Measurements from ENCODE around the gene CMTM4.
A peak's percentile ranks its signal among the peaks of the same experiment; 100 is the strongest.
"Not testable (repeated sequence)": the region's sequence is repeated elsewhere in the genome, so short reads cannot be mapped to it uniquely, and the experiment has no call there.

CMTM4 gene

DNA sequence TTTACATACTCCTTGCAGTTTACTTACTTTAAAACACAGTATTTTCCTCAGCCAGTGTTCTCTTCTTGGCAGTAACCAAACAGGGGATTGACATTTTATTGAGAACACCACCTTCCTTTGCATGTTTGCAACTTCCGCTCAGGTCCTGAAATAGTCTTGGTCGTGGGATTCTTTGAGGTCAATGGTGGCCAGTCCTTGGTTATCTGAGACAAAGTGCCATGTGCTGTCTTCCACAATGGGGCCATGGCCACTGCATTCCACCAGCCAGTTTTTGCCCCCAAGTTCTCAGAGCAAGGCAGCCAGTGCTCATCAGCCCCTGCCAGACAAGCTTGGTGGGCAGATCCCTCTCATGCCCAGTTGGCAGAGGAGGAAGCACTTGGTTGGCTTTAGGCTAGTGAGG, 22.9 kb downstream of the CMTM4 start:
- DNase-seq (ENCODE audit: low read depth), result no peak

DNA sequence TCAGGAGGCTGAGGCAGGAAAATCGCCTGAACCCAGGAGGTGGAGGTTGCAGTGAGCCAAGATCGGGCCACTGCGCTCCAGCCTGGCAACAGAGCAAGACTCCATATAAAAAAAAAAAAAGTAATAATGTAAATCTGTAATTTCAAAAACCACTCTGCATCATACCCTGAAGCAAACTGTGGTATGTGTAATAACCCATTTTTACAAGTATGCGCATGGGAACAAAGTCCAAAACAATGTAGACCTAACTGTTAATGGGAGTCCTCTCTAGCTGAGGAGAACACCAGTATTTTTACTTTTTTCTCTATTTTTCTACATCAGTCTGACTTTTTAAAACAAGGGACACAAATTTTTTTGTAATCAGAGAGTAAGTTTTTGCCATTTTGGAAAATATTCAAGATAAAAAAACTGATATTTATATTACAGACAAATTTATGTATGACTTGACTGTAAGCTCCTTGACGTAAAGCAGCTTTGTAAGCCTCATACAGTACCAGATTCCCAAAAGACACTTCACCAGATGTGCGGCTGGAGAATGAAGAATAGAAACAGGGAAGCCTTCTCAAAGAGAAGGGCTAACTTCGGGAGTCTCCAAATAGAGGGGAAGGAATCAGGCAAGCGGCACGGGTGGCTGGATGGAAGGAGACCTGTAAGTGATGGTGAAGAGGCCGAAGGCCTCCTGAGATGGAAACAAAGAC, 25.7 kb downstream of the CMTM4 start:
- no peak for DNase-seq (ENCODE audit: low read depth)

DNA sequence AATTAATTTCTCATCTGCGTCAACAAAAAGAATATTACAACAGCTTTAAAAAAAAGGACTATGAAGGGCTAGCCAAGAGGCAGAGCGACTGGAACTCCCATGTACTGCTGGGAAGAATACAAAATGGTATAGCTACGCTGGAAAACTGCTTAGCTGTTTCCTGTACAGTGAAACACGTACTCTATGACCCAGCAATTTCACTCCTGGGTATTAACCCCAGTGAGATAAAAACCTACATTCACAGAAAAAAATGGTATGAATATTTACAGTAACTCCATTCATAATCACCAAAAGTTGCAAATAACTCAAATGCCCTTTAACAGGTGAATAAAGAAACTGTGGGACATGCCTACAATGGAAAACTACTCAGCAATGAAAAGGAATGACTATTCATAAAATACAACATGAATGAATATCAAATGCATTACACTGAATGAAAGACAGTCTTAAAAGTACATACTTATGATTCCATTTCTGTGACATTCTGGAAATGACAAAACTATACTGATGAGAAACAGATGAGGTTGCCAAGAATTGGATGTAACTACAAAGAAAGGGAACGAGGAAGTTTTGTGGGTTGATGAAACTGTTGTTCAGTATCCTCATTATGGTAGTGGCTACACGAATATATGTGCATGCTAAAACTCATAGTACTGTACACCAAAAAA, 27.6 kb downstream of the CMTM4 start:
- DNase-seq (ENCODE audit: low read depth), result no peak

DNA sequence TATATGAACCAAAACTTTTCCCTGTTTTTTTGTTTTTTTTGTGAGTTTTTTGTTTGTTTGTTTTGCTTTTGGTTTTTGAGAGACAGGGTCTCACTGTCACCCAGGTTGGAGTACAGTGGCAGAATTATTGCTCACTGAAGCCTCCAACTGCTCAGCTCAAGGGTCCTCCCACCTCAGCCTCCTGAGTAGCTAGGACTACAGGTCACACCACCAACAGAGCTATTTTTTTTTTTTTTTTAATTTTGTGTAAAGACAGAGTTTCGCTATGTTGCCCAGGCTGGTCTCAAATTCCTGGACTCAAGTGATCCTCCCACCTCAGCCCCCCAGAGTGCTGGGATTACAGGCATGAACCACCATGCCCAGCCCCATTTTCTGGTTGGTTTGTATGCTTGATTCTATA, 28.6 kb downstream of the CMTM4 start:
- no peak for DNase-seq (ENCODE audit: low read depth)

DNA sequence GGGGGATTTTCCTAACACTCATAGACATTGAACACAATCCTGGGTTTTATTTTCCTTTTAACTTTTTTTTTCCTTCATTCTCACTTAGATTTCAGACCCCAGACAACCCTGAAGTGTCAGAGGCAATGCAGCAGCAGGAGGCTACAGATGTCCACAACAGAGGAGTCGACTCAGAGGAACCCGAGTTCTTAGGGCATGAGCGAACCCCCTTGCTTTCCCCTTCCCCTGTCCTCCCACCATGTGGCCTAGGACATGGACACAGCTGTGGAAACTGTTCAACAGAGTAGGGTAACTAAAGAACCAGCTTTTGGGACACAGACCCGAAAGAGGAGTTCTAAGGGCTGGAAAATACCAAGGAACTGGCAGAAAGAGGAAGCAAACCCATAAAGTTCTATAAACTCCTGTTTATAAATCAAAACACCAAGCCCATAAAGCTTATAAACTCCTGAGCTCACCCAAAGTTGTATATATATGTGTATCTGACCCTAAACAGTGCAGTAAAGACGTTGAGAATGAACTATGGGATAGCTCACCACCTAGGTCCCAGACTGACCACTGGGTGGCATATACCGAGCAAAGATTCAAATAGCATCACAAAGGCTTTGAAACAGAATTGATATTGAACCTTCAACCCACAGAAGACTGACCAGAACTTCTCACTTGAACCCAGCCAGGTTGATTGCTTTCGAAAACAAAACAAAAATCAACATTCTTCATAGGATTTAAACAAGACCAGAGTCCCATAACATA, 33.9 kb downstream of the CMTM4 start:
- peak; percentile 49 for DNase-seq (ENCODE audit: low read depth)

DNA sequence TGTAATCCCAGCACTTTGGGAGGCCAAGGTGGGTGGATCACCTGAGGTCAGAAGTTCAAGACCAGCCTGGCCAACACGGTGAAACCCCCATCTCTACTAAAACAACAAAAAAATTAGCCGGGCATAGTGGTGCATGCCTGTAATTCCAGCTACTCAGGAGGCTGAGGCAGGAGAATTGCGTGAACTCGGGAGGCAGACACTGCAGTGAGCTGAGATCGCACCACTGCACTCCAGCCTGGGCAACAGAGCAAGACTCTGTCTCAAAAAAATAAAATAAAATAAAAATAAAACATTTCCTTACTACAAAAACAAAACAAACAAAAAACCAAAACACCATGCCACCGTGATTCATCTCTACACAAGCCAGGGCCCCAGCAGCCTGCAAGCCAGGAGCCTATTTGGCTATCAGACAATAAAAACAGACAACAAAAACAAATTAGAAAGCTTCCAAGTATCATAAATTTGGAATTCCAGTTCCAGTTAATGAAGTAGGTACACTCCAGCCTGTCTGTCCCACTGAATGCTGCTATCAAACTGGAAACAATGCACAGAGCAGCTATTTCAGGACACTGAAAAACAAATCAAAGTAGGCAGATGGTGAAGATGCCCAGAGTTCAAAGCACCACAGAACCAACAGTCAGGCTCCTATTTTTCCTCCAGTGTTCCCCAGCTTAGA, 34.7 kb downstream of the CMTM4 start:
- DNase-seq (ENCODE audit: low read depth), result not testable (repeated sequence)

DNA sequence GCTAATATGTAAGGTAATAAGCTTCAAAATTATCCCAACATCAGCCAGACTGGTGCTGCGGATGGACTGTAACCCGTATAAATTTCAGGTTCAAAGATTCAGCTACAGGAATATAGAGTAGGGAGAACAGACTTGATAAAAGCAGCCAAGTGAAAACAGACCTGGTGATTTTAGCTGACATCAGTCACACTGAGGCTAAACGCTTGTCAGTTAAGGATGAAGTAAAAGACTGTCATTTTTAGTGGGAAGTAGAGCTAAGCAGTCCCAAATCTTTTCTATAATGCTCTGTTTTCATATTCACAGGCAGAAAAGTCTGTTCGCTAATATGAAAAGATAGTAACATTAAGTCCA, 35.4 kb downstream of the CMTM4 start:
- no peak for DNase-seq (ENCODE audit: low read depth)

DNA sequence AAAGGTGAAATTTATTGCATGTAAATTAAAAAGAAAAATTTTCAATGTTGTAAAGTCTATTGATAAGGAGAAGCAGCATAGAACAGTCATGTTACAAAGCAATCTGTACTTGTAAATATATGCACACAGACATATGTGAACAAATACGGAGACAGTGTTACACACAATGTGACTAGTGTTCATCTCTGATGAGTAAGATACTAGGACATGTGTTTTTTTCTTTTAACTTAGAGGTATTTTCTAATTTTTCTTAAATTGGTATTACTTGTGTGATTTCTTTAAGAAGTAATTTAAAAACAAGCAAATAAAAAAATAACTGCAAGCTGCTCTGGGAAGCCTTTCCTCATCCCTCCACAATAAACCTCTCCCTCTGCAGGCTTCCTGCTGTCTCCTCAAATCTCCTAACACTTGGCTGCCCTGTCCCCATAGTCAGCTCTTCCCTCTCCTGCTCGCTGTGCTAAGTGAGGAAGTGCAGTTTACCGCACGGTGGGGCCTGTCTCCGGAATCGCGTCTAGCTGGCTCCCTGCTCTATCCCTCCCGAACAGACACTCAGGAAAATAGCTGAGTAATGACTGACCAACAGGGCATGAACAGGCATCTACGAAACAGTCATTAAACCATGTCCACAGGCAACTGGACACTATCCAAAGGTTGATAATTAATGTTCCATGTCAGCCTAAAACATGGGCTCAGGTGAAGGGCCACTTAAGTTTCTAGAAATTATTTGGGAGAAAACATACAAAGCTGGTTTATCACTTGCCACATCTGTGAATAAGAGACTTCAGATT, 35.9 kb downstream of the CMTM4 start:
- peak; percentile 87 for DNase-seq (ENCODE audit: low read depth)

DNA sequence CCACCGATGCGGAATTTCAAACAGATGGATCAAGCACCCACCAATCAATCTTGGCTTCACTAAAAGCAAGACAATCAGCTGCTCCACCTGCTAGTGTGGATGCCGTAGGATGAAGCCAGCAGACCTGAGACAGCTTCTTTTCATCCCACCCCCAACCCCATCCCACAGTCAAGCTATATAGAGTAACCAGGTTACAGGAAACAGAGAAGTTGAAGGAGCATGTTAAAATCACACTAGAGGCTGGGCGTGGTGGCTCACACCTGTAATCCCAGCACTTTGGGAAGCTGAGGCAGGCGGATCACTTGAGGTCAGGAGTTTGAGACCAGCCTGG, 37.7 kb downstream of the CMTM4 start:
- DNase-seq (ENCODE audit: low read depth), result no peak

DNA sequence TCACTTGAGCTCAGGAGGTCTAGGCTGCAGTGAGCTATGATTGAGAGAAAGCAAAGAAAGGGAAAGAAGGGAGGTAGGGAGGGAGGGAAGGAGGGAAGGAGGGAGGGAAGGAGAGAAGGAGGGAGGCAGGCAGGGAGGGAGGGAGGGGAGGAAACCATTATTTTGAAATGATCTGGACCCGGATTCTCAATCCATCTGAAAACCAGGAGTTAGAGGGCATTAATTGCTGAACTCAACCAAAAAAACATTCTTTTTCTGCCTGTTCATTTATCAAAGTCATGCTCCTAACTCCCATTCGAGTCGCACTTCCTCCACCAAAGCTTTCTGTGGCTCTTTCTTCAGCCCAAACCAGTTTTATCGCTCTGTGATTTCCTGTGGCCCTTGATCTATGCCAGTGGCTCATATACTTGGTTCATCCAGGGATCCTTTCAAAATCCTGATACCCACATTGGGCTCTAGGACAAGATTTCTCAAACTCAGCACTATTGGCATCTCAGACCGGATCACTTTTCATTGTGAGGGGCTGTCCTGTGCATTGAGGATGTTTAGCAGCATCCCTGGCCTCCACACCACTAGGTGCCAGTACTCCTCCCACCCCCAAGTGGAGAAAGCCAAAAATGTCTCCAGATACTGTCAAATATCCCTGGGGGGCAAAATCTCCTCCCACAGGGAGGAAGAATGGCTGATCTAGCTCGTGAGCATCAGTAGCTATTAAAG, 38.2 kb downstream of the CMTM4 start:
- DNase-seq (ENCODE audit: low read depth), result no peak

DNA sequence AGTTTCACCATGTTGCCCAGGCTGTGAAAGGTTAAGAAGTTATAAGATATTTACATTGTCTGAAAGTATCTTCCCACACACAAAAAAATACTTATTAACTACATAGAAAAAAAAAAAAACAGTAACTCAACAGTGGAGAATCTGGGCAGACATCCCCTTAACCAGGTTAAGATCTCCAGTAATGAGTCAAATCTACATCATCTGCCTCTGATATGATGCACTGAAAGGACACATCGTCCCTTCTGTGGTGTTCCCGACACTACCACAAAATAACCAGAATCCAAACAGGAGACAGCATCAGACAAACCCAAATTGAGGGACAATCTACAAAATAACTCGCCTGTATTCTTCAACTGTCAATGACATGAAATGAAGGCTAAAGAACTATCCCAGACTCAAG, 40.0 kb downstream of the CMTM4 start:
- DNase-seq (ENCODE audit: low read depth), result no peak

DNA sequence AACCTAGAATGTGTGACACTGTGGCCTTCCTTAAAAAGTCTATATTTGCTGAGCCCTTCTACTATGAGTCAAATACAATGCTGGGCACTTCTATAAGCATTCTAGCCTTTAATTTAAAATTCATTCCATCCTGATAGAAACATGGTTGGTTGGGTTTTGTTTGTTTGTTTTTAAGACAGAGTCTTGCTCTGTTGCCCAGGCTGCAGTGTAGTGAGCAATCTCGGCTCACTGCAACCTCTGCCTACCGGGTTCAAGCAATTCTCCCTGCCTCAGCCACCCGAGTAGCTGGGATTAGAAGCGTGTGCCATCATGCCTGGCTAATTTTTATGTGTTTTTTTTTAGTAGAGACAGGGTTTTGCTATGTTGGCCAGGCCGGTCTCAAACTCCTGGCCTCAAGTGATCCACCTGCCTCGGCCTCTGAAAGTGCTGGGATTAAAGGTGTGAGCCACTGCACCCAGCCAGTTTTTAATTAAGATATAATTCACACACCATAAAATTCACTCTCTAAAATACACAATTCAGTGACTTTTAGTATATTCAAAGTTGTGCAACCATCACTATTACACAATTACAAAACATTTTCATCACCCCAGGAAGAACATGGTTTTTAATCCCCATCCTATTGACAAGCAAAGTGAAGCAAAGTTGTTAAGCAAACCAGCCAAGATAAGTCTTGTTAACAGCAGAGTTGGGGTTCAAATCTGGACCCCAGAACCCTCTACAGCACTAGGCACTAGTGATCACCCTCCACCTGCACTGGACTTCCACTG, 42.8 kb downstream of the CMTM4 start:
- peak; percentile 70 for DNase-seq (ENCODE audit: low read depth)

DNA sequence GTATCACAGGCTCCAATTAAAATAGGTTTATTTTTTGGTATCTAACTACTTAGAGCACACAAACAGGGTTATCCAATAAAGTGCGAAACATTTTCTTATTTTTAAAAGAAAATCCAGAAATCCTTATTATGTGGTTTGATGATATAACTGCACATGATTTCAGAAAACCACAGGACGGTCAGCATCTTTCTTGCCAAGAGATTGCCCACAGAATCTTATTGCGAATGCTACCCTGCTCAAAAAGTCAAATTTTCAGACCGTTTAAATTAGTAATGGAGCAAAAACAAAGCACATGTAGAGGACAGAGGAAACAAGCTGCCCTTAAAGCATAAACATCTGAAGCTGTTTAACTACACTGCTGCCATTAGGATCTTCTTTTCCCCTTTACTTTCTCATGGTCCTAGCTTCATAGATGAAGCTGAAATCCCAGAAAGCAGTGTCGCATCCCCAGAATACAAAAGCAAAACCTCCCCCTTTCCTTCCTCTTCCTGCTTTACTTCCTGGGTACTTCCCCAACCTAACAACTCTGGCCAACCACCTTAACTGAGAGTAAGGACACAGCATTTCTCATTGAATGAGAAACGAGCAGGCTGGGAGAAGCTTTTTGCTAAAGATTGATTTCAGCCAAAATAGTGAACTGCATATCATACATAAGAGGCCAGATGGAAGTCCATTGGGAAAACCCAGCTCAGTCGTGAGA, 43.7 kb downstream of the CMTM4 start:
- DNase-seq (ENCODE audit: low read depth), result no peak

DNA sequence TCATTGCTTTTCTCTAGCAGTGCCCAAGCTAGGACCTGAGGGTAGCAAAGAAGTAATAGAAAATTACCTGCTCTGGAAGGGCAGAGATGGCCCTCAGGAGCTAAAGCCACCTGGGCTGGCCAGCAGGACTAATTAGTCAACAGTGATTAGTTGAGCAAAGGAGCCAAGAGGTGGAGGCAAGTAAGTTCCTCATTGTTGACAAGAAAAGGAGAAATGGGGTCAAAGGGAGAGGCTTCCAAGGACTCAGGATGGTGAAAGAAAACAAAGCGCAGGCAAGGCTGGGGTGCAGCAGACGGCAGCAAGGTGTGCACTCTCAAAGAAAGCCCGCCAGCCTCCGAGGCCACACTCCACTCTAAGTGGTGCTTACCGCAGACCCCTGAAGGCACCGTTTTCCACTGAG, 44.6 kb downstream of the CMTM4 start:
- DNase-seq (ENCODE audit: low read depth), result no peak

DNA sequence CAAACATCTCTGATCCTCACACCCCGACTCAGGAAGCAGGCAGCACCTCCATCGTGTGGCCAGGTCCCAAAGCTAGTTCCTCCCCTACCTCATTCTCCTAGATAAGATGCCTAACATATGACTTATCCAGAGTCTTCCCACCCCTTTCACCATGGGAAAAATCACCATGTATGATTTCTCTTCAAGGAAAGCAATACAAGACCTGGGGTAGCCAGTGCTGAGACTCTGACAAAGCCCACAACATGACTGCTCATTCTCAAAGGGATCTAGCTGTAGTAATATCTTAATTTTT, 45.1 kb downstream of the CMTM4 start:
- no peak for DNase-seq (ENCODE audit: low read depth)

DNA sequence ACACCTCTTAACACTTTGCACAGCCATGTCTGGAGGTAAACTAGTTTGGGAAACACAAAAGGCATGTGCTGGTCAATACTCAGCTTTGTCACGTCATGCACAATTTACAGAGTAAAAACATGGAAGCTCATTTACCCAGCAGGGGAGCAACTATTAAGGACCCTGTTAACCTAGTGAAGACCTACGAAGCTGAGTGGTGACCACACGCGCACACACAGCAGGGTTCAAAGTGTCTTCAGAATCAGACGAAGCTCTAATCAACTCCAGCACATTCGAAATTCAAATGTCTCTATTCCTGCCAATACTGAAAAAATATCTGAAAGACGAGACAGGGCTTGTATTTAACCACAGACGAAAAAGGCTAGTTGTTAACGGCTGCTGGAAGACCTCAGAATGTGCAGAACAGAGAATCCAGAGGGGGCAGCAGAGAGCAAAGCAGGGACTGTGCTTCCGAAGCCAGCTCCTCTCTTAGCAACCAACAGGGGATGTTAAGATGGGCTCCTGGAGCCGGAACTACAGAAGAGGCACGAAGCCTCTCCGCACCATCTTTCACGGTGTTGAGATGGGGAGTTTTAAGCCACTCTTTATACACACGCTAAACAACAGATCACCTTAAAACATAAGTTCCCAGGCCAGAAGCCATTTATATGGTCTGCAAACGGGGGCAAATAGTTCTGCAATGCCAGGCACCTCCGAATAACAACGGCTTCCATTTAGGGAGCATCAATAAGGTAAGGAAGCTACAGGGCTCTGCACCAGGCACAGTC, 45.7 kb downstream of the CMTM4 start:
- peak; percentile 77 for DNase-seq (ENCODE audit: low read depth)

DNA sequence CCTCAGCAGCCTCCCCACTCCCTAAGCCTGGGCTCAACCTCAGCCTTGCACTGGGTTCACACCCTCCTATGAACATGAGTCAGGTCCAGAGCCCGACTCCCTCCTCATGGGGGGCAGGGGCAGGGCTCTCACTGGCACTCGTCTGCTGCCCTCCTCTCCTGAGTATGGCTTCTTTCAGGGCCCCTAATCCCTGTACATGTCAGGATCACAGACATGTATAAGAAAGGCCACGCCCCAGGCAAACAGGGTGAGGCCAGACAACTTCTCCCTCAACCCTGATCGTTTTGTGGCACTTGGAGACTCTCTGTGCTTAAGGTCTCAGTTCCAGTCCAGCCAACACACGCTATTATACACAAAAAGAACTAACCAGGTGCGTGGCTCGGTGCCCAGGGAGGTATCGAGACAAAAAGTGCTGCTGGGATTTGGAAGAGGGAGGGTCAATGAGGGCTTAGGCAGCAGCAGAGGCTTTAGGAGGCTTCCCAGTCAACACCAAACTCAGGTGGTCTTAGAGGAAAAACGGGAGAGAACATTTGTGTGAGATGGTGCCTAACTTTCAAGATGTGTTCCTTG, 46.8 kb downstream of the CMTM4 start:
- DNase-seq (ENCODE audit: low read depth), result no peak

DNA sequence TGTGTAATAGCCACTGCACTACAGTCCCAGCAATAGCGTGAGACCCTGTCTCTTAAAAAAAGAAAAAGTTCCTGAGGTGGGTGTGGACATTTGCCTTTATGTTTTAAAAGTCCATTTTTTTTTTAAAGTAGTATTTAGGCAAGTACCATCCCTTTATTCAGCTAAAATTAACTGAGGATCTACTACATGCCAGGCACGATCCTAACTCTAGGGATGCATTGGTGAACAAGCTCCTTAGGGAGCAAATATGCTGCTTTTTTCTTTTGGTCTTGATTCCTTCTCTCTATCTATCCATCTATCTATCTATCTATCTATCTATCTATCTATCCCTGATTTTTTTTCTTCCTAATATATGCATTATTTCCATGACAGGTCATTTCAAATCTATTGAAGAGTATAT, 47.4 kb downstream of the CMTM4 start:
- no peak for DNase-seq (ENCODE audit: low read depth)

DNA sequence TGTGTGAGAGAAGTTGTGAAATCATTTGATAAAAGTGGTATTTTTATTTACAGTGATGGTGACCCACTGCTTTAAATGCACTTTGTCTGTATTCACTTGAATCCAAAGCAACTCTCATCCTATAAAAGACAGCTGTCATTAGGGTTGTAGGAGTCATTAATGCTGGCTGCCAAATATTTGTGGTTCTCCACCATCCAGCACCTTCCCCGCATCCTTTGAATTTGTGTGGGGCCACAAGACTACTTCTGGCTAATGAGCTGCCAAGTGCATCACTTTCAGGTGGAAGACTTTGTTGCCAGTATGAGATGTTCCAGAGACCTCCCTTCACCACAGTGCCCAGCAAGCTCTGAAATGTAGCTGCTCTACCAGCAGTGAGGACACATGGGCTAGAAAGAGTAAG, 48.7 kb downstream of the CMTM4 start:
- no peak for DNase-seq (ENCODE audit: low read depth)
